GM12874 (cell line): ENCODE data around the gene EXPH5.

Experiments
- CTCF ChIP-seq: IDR thresholded peaks from 2 replicates; pipeline ENCODE4 v1.5.1; 2011; ENCODE audit warnings: low read depth, mild to moderate bottlenecking, control low read depth, low read length, moderate library complexity; ENCODE audit not compliant: insufficient read depth

The EXPH5 gene

DNA sequence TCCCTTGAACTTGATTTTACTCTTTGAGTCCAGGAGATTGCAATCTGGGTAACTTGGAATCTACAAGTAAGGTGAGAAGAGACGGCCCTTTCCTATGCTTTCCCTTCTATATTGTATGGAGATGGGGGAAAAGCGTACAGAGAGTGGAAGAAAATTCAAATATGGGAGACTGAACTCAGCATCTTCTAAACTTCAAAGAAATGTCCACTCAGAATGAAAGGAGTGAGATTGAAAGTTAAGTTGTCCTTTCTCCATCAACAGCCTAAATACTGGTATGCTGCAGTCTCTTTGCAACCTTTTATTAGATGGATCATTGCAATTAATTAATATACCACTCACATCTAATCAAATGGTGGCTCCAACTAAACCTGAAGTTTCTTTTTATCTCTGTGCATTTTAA is 6.4 kb upstream of the EXPH5 start:
- no peak for TF ChIP-seq CTCF

DNA sequence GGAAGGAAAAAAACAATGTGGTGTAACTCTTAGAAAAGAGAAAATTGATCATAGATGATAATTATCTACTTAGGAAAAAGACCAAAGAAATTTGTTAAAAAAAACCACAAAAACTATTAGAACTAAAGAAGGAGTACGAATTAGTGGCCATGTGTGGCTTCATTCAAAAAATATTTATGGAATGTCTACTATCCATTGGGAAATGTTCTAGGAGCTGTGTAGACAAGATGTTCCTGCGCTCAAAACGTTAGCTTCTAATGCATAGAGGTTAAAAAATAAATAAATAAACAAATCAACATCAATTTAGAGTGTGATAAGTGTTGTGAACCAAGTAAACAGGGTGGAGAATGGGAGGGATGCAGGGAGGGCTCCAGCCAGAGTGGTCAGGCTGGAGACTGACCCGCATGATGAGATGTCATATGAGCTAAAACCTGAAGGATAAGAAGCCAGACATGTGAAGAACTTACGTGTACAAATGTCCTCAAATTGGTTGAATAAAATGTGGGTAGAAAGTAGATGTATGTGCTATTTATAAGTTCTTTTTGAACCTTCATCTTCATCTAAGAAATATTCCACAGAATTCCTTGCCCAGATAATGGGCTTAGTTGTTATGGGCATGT is 4.3 kb upstream of the EXPH5 start:
- no peak for TF ChIP-seq CTCF

DNA sequence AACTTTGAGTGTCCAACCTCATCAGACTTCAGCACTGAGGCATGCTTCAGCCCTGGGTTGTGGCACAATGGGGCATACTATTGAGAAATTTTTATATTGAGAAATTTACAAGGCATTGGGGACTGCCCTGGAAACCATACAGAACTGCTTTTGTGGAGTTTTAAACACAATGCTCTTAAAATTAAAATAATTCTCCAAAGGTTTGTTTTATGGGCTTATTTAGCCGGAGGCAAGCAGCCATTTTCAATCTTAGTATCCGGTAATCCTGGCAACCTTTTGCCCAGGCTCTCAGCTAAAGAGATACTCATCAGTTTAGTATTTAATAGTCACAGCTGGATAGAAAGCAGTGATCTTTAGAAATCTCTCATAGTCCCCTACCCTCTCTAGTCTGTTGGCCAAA is 3.1 kb upstream of the EXPH5 start:
- TF ChIP-seq CTCF: no peak

- TF ChIP-seq CTCF: no peak
These were observed 411 bp upstream of the EXPH5 start for GRCh38 chr11:108593923-108594434.

DNA sequence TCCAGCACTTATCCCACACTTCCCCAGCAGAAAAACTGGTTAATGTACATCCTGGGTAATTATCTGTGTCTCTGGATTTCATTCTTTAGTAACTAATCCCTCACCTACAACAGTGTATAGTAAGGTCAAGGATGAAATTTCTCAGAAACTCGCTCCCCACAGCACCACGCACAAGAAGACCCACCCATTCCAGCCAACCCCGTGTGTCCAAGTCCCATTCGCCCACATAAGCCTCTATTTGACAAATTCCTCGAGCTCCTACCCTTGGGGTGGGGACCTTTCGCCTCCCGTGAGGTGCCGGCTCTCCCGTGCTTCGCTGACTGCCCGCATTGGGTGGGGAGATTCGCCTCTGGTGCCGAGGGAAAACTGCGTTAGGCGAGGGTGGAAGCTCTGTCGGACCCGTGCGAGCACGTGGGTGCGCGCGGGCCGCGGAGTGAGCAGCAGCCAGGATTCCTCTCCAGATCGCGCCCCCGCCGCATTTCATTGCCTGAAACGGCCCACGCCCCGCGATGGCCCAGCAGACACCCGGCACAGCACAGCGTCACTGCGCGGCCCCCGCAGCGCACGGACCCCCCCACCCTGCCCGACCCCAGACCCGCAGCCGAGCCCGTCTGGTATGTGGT is 866 bp downstream of the EXPH5 start:
- TF ChIP-seq CTCF: no peak

GRCh38 chr11:108591893-108592292 is 1.7 kb downstream of the EXPH5 start:
- TF ChIP-seq CTCF: no peak

GRCh38 chr11:108589136-108589535 is 4.4 kb downstream of the EXPH5 start:
- no peak for TF ChIP-seq CTCF
